RKO (cell line): ENCODE results near the gene OTUB2.
A peak's percentile ranks its signal among the peaks of the same experiment; 100 is the strongest.

Experiments
- DNase-seq: peaks from one replicate; pipeline ENCODE4 v3.0.0-alpha.2; 2016; ENCODE audit warnings: low spot score

Gene OTUB2

GRCh38 chr14:93997082-93997481, 29.1 kb upstream of the OTUB2 start, which contains the start of gene CCDC197:
Gene CCDC197 (plus strand): TSS chr14:93997301. CDS start chr14:93998132, 831 bp downstream.
- no peak for DNase-seq

GRCh38 chr14:93997916-93998870, 27.9 kb upstream of the OTUB2 start:
- no peak for DNase-seq

GRCh38 chr14:93998871-93999403, 27.2 kb upstream of the OTUB2 start:
- DNase-seq = no peak

GRCh38 chr14:93999573-93999972, 26.6 kb upstream of the OTUB2 start:
- DNase-seq = no peak

- DNase-seq = no peak
These were observed 25.9 kb upstream of the OTUB2 start for GRCh38 chr14:94000267-94000666.

- no peak for DNase-seq
These were observed 25.1 kb upstream of the OTUB2 start for GRCh38 chr14:94001016-94001415.

- peak; percentile 77 for DNase-seq
These were observed 24.4 kb upstream of the OTUB2 start for GRCh38 chr14:94001501-94002396.

GRCh38 chr14:94003397-94003796, 22.7 kb upstream of the OTUB2 start:
- DNase-seq = no peak

- no peak for DNase-seq
These were observed 22.1 kb upstream of the OTUB2 start for GRCh38 chr14:94004015-94004414.

GRCh38 chr14:94005324-94006073, 20.6 kb upstream of the OTUB2 start:
- DNase-seq = no peak

GRCh38 chr14:94008234-94008633, 17.9 kb upstream of the OTUB2 start:
- DNase-seq = no peak

- DNase-seq = no peak
These were observed 16.4 kb upstream of the OTUB2 start for GRCh38 chr14:94009767-94010166.

GRCh38 chr14:94010625-94011024, 15.5 kb upstream of the OTUB2 start:
- no peak for DNase-seq

- no peak for DNase-seq
These were observed 14.3 kb upstream of the OTUB2 start for GRCh38 chr14:94011795-94012194.

GRCh38 chr14:94014382-94014781, 11.8 kb upstream of the OTUB2 start:
- no peak for DNase-seq

GRCh38 chr14:94015223-94015622, 10.9 kb upstream of the OTUB2 start:
- DNase-seq = no peak

GRCh38 chr14:94016446-94016976, 9.6 kb upstream of the OTUB2 start:
- DNase-seq = no peak

- no peak for DNase-seq
These were observed 7.8 kb upstream of the OTUB2 start for GRCh38 chr14:94018308-94018707.

- no peak for DNase-seq
These were observed 6.8 kb upstream of the OTUB2 start for GRCh38 chr14:94019329-94019728.

- DNase-seq = no peak
These were observed 5.9 kb upstream of the OTUB2 start for GRCh38 chr14:94020267-94020666.

GRCh38 chr14:94021001-94021400, 5.1 kb upstream of the OTUB2 start:
- DNase-seq = peak; percentile 63
